Right lobe of liver (tissue), 4 donors: Measurements from ENCODE around the gene LMTK2.

Experiments used
- POLR2A ChIP-seq: fragments of 450-650 bp; IDR thresholded peaks from one replicate; pipeline ENCODE4 v1.6.1; 2017; ENCODE audit warnings: antibody characterized with exemption, mild to moderate bottlenecking
- TF ChIP-seq, protein P1 (sequence below), 4 donors: fragments of 200-600 bp in 3 of 4; fragments of 450-650 bp in 1 of 4; IDR thresholded peaks; one replicate each; pipeline versions ENCODE4 v1.5.1 to v1.8.0; 2016 to 2022; ENCODE audit warnings: antibody characterized with exemption in 4 of 4, mild to moderate bottlenecking in 2 of 4
- donor health status: DM: no; HTN: no; CAD: no.
- donor health status: DM: no; HTN: no; CAD: no.
- donor health status: DM: no; HTN: yes; CAD: no.

DNA sequence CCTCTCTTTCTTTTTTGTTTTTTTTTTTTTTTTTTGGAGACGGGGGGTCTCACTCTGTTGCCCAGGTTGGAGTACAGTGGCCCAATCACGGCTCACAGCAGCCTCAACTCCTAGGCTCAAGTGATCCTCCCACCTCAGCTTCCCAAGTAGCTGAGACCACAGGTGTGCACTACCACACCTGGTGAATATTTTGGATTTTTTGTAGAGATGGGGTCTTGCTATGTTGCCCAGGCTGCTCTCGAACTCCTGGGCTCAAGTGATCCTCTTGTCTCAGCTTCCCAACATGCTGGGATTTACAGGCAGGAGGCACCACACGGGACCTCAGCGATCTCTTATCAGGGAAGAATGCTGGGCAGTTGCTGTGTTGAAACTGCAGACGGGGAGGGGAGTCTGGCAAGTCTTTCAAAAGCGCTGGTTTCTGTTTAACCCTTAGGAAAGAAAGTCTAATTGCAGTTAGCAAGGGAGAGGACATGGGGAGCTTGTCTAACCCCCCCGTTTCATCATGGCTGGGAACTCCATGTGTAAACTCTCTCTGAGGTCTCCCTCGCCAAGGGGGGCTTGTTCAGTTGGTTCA lies 39.6 kb upstream of the LMTK2 start:
- TF ChIP-seq, protein P1, sequence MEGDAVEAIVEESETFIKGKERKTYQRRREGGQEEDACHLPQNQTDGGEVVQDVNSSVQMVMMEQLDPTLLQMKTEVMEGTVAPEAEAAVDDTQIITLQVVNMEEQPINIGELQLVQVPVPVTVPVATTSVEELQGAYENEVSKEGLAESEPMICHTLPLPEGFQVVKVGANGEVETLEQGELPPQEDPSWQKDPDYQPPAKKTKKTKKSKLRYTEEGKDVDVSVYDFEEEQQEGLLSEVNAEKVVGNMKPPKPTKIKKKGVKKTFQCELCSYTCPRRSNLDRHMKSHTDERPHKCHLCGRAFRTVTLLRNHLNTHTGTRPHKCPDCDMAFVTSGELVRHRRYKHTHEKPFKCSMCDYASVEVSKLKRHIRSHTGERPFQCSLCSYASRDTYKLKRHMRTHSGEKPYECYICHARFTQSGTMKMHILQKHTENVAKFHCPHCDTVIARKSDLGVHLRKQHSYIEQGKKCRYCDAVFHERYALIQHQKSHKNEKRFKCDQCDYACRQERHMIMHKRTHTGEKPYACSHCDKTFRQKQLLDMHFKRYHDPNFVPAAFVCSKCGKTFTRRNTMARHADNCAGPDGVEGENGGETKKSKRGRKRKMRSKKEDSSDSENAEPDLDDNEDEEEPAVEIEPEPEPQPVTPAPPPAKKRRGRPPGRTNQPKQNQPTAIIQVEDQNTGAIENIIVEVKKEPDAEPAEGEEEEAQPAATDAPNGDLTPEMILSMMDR (IDR thresholded peaks at IDR 0.05): no peak
- no peak for TF ChIP-seq POLR2A
